Prostate gland (tissue), 2 donors: ENCODE measurements around the gene ASXL1.

Experiments used
- POLR2A ChIP-seq: fragments of 450-650 bp; IDR thresholded peaks from one replicate; pipeline ENCODE4 v1.6.1; 2016; ENCODE audit warnings: antibody characterized with exemption, mild to moderate bottlenecking
- TF ChIP-seq, protein P1 (sequence below), 4 experiments: fragments of 200-600 bp in 2 of 4; fragments of 450-650 bp in 2 of 4; sonication (generic) in 2 of 4; IDR thresholded peaks; 1 replicate in 3 of 4; 2 replicates in 1 of 4; pipeline ENCODE4 v1.5.1; 2016 to 2019; ENCODE audit warnings: antibody characterized with exemption in 4 of 4, mild to moderate bottlenecking in 2 of 4, moderate library complexity in 2 of 4

DNA sequence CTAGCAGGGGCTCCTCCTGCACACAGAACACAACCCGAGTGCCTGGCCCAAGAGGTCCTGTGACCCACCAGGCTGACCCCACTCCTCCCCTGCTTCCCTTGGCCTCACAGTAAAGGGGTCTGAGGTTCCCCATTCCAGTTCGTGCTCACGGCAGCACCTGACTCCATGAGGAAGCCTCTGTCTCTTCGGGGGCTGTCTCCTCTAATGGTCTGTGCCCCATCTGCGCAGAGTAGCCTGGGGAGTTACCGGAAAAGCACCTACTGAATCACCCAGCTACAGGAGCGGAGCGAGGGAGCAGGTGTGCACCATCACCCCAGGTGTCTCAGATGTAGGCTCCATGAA, 93.2 kb downstream of the ASXL1 start:
- TF ChIP-seq, protein P1, sequence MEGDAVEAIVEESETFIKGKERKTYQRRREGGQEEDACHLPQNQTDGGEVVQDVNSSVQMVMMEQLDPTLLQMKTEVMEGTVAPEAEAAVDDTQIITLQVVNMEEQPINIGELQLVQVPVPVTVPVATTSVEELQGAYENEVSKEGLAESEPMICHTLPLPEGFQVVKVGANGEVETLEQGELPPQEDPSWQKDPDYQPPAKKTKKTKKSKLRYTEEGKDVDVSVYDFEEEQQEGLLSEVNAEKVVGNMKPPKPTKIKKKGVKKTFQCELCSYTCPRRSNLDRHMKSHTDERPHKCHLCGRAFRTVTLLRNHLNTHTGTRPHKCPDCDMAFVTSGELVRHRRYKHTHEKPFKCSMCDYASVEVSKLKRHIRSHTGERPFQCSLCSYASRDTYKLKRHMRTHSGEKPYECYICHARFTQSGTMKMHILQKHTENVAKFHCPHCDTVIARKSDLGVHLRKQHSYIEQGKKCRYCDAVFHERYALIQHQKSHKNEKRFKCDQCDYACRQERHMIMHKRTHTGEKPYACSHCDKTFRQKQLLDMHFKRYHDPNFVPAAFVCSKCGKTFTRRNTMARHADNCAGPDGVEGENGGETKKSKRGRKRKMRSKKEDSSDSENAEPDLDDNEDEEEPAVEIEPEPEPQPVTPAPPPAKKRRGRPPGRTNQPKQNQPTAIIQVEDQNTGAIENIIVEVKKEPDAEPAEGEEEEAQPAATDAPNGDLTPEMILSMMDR (IDR thresholded peaks at IDR 0.05): no peak
- no peak for TF ChIP-seq POLR2A
